Activated CD8-positive, alpha-beta memory T cell treated with anti-CD3 and anti-CD28 coated beads for 48 hours (primary cell): ENCODE results near the gene BRME1.

Experiments
- DNase-seq, 3 experiments: peaks; one replicate each; pipeline ENCODE4 v3.0.0-alpha.2; 2020; ENCODE audit warnings: low read depth in 2 of 3, low spot score in 2 of 3

Gene BRME1

GRCh38 chr19:13905634-13906520 lies at the start of gene BRME1, which contains the start of gene CC2D1A:
TSS of gene BRME1 (minus strand) at chr19:13906117. CDS start at chr19:13904892, 1,225 bp downstream.
TSS of gene CC2D1A (plus strand) at chr19:13906201. CDS start at chr19:13906442, 241 bp downstream.
- DNase-seq: peak; percentile 87 to 91 (median 91)

- DNase-seq: no peak
Measured at GRCh38 chr19:13954185-13954584, 48.3 kb upstream of the BRME1 start.

DNA sequence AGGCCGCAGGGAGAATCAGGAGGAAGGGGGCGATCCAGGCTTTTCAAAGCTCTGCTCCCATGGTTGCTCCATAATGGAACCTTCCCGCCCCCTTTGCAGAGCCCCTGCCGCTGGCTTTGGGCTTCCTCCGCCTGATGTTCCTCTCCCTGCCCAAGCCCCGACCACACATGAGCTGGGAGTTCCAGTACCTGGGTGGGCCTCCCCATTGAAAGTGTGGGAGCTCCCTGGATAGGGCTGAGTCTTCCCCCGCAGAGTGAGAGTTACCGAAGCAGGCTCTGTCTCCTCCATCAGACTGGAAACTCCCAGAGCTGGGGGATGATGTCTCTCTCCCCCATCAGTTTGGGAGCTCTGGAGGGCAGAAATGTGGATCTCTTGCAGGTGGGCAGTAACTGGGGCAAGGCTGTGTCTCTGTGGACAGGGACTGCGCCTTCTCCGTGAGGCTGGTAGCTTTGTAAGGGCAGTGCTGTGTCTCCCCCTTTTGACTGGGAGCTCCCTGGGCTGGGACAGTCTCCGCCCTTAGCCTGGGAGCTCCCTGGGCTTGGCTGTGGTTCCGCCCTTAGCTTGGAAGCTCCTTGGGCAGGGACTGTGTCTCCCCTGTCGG lies 47.1 kb upstream of the BRME1 start:
- no peak for DNase-seq

DNA sequence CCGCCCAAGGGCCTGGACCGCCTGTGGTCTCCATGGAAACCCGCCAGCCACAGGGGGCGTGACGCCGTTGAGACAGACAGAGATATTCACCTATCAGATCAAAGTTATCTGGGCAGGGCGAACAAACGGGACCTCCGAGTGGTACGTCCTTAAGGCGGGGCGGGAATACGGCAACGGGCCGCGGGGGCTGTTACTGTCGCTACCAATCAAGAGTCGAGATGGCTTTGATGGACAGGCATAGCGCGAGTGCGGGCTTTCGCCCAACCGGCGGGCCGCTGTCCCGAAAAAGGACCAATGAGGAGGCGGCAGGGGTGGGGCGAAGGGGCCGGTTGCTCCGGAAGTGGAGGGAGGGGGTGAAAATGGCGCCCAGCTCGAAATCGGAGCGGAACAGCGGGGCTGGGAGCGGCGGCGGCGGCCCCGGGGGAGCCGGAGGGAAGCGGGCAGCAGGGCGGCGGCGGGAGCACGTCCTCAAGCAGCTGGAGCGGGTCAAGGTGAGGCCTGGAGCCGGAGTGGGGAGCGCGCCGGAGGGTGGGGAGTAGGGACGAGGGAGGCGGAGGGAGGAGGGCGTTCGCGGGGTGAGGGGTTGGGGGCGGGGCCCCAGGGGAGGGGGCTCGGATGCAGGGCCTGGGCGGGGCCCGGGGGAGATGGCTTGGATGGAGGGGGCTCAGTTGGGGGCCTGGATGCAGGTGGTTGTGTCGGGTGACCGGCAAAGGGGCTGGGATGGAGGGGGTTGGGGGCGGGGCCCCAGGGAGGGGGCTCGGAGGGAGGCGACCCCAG lies 46.4 kb upstream of the BRME1 start, which contains the start of gene DCAF15:
Gene DCAF15, plus strand, starts transcription at position 356 of the 777 bp plus-strand sequence. Its CDS starts 4 bp downstream, at position 360.
- peak; percentile 91 to 96 (median 94) for DNase-seq

- DNase-seq: no peak
Measured at GRCh38 chr19:13951799-13952153, 45.9 kb upstream of the BRME1 start.

GRCh38 chr19:13951043-13951442 lies 45.1 kb upstream of the BRME1 start:
- DNase-seq: no peak

DNA sequence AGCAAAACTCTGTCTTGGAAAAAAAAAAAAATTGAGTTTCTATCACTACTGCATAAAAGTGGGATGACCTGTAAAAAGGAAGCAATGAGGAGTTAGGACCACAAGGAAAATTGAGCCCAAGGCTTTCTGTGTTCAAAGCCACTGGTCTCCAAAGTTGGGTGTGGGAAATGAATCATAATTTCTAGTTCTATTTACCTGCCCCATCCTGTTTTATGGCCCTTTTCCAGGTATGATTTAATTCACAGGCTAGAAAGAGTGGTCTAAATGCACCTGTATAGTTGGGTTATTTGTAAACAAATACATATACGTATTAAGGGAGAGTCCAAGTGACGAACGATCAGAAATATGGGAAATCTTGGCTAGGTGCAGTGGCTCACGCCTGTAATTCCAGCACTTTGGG lies 40.5 kb upstream of the BRME1 start:
- no peak for DNase-seq

GRCh38 chr19:13942023-13942684 lies 36.2 kb upstream of the BRME1 start:
- DNase-seq: no peak

GRCh38 chr19:13938301-13939064 lies 32.6 kb upstream of the BRME1 start, which contains the start of gene PODNL1:
TSS of gene PODNL1 (minus strand) at chr19:13938417. CDS start at chr19:13938181, 236 bp downstream.
- no peak for DNase-seq

- no peak for DNase-seq
Measured at GRCh38 chr19:13937479-13938300, 31.8 kb upstream of the BRME1 start.

DNA sequence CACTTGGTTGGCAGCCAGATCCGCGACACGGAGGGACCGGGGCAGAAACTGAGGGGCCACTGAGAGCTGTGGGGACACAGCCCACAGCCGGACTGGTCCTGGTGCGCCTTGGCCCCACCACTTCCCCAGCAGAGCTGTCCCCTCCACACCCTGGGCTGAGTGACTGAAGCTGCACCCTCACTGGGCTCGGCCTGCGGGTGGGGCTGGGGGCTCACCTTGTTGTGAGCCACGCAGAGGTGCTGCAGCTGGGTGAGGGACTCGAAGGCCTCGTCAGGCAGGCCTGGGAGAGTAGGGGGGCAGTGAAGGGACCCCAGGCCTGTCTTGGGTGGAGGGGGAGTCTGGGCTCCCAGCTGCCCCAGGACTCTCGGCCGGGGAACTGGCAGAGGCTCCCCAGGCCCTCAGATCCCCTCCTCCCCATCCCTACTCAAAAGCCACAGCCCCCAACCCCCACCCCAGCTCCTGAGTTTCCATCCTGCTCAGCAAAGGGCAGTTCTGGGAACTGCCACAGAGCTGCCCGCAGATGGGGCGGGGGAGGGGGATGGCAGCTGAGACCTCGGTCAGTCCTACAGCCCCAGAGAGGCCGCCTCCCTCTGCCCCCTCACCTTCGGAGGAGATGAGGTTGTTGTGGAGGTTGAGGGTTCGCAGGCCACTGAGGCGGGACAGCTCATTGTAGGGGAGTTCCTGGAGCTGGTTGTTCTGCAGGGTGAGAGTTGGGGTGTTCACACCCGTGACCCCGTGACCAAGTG lies 30.0 kb upstream of the BRME1 start:
- DNase-seq: no peak

GRCh38 chr19:13934785-13935109 lies 28.8 kb upstream of the BRME1 start:
- no peak for DNase-seq

DNA sequence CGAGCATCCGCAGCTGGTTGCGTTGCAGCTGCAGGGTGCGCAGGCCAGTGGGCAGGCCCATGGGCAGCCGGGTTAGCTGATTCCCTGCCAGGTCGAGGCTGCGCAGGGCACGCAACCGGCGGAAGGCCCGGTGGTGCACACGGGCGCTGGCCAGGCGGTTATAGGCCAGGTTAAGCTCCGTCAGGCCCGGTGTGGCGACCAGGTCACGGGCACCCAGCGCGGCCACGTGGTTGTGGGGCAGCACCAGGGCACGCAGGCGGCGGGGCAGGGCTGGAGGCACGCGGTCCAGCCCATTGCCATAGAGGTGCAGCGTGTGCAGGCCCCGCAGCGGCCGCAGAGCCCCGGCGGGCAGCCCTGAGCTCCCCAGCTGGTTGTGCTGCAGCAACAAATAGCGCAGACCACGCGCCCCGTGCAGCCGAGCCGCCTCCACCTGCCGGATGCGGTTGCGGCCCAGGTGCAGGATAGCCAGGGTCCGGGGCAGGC lies 27.0 kb upstream of the BRME1 start:
- DNase-seq: no peak

- DNase-seq: no peak
Measured at GRCh38 chr19:13932149-13932637, 26.3 kb upstream of the BRME1 start.

- no peak for DNase-seq
Measured at GRCh38 chr19:13931391-13932148, 25.7 kb upstream of the BRME1 start.

DNA sequence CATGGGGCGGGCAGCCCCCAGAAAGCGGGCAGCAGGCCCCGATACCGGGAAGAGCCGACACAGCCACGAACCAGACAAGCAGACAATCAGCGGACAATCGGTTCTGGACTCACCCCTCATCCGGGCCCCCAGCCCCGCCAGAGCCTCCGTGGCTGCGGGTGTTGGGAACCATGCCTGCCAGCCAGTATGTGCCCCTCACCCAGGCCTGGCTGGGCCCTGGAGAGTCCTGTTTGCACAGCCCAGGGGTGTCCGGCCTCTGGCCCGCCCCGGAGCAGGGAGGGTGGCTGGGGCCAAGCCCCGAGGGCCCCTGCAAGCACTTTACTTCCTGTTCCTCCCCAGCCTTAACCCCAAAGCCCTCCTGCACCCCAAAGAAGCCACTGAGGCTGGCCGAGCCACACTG lies 24.5 kb upstream of the BRME1 start:
- DNase-seq: no peak

DNA sequence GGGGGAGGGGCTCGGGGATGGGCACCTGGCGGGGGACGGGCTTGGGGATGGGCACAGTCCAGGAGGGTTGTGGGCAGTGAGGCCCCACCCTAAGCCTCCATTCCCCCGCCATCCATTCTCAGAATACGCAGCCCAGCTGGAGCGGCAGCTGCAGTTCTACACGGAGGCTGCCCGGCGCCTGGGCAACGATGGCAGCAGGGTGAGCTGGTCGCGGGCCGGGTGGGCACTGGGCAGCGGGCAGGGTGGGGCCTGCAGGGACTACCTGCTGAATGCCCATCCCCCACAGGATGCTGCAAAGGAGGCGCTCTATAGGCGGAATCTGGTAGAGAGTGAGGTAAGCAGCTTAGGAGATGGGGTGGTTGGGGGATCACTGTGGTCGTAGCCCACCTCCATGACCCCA lies 24.0 kb upstream of the BRME1 start:
- no peak for DNase-seq

GRCh38 chr19:13929340-13929739 lies 23.4 kb upstream of the BRME1 start:
- DNase-seq: no peak
